Activated CD4-positive, alpha-beta T cell treated with anti-CD3 and anti-CD28 coated beads, Interleukin-2, amount 10 ng/mL, durations not matched to agents 24 days and 14 days (primary cell): ENCODE data around the gene KCTD1. TPM values are rescaled to one million over a fixed set of nuclear protein-coding genes. Genes with fewer than 3 reads are reported as not detected.
A peak's percentile ranks its signal among the peaks of the same experiment; 100 is the strongest.

Experiments used
- DNase-seq: peaks from one replicate; pipeline ENCODE4 v3.0.0; 2022
- H3K27ac Mint-ChIP-seq: one replicate; pipeline ENCODE4 v1.8.0; 2022; ENCODE audit warnings: mild to moderate bottlenecking, mixed read lengths
- H3K27me3 Mint-ChIP-seq: one replicate; pipeline ENCODE4 v1.8.0; 2022; ENCODE audit warnings: mixed read lengths
- H3K36me3 Mint-ChIP-seq: one replicate; pipeline ENCODE4 v1.8.0; 2022; ENCODE audit warnings: low read depth, mild to moderate bottlenecking, mixed read lengths
- H3K4me1 Mint-ChIP-seq: one replicate; pipeline ENCODE4 v1.8.0; 2021; ENCODE audit warnings: mixed read lengths
- H3K4me3 Mint-ChIP-seq: one replicate; pipeline ENCODE4 v1.8.0; 2022; ENCODE audit warnings: mild to moderate bottlenecking, moderate library complexity, mixed read lengths
- H3K9me3 Mint-ChIP-seq: one replicate; pipeline ENCODE4 v1.8.0; 2021; ENCODE audit warnings: mixed read lengths
- intact Hi-C: fragments of 100-400 bp; cut with micrococcal nuclease; formaldehyde crosslinking; loops from one replicate; pipeline ENCODE4 v1.15.1; 2023
- total RNA-seq: library from RNA; stranded (reverse); gene quantifications from 2 replicates; pipeline ENCODE4 v1.2.3, GENCODE V29; 2022

Gene KCTD1
- 4.7 and 5.0 TPM in 2 replicates for total RNA-seq

DNA sequence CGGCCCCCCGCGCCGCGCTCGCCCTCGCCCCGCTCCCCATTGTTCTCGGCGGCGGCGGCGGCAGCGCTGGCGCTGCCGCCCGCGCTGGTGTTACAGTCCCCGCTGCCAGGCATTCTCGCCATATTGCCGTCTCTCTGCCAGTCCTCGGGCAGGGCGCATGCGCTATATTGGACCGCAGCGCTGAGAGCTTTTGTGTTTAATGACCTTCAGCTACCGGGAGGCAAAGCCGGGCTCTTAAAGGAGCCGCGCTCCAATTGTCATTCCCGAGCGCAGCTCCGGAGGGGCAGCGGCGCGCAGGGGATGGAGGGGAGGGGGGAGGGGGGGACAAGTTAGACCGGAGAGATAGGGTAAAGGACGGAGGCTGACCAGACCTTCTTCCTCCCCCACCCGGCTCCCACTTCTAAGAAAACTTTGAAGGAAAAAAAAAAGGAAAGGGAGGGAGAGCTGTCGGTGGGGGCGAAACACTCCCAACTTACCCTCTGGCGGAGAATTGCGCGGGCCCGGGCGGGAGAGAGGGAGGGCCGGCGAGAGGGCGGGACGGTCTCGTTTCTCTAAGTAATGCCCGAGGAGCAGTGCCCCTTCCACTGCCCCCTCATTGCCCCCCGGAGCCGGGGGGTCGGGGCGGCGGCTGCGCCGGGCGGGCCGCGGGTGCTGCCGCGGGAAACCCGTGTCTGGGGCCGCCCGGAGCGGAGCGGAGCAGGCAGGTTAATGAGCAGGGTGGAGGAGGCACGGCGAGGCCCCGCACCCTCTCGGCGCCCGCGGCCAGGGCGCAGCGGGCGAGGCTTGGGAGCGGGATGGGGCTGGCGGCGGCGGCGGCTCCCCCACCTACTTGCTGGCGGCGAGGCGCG is at the start of gene KCTD1:
Gene KCTD1 (minus strand): TSS at position 139 of the 848 bp plus-strand sequence. CDS start 17 bp downstream, at position 122.
- Mint-ChIP-seq H3K4me3 (peak within 1 kb of the TSS; percentile 91), H3K4me1 (peaks cover 10% of the 10 kb centered on the region)

DNA sequence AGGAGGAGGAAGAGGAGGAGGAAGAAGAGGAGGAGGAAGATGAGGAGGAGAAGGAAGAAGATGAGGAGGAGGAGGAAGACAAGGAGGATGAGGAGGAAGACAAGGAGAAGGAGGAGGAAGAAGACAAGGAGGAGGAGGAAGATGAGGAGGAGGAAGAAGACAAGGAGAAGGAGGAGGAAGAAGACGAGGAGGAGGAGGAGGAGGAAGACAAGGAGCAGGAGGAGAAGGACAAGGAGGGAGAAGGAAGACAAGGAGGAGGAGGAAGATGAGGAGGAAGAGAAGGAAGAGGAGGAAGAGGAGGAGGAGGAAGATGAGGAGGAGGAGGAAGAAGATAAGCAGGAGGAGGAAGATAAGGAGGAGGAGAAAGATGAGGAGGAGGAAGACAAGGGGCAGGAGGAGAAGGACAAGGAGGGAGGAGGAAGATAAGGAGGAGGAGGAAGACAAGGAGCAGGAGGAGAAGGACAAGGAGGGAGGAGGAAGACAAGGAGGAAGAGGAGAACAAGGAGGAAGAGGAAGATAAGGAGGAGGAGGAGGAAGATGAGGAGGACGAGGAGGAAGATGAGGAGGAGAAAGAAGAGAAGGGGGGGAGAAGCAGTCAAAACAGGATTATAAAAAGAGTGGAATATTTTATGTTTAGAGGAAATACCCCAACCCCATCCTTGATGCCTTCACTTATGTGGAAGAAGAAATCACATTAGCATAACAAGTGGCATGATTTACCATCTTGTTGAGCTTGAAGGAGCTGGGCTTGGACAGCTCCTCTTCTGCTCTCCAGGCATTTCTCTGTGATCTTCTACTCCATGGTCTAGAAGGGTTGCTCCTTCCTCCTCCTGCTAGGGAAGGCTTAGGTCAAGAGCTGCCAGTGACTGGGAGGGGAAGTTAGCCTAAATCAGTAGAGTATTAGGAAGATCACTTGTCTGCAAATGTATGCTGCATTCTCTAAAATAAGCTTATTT is 45.3 kb upstream of the KCTD1 start:
- Mint-ChIP-seq H3K4me3 (no peak overlapping the region), H3K36me3 (no peaks in the 10 kb centered on the region), H3K27me3 (no peaks in the 10 kb centered on the region), H3K27ac (no peak overlapping the region), H3K9me3 (no peaks in the 10 kb centered on the region), H3K4me1 (no peaks in the 10 kb centered on the region)
- intact Hi-C loops: no loop called here
- DNase-seq: no peak

More for the DNA sequence above, at the start of gene KCTD1:
- Mint-ChIP-seq H3K27ac (peak within 1 kb of the TSS; percentile 83), H3K9me3 (no peaks in the 10 kb centered on the region), H3K36me3 (peaks cover 5% of the 10 kb centered on the region), H3K27me3 (peaks cover 37% of the 10 kb centered on the region)
- peak; percentile 92 for DNase-seq
- intact Hi-C loops: loop anchor here (5.0 to 10.0 kb wide), 5 partner anchors 91 to 1194 kb away; partner anchors contain the start of genes SS18, TAF4B and ZNF521

DNA sequence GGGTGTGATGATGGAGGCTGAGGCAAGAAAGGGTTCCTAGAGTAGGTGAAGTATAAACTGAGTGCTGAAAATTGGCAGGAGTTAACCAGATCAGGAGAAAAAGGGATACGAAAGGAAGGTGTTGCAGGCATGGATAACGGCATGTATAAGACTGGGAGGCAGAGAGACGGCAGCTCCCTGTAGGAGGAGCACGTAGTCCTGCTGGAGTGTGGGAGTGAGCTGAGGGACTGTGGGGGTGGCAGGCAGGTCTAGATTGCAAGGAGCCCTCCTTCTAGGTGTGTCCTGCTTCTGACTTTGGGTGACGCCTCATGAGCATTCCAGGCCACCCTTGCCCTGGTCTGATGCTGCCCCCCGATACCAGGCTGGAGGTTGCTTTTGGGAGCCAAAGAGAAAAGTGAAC is 36.4 kb upstream of the KCTD1 start:
- H3K9me3 Mint-ChIP-seq: no peaks in the 10 kb centered on the region
- H3K36me3 Mint-ChIP-seq: no peaks in the 10 kb centered on the region
- no peak for DNase-seq
- no peak overlapping the region for H3K27ac Mint-ChIP-seq
- H3K27me3 Mint-ChIP-seq: peaks cover 4% of the 10 kb centered on the region
- intact Hi-C loops: no loop called here
- H3K4me3 Mint-ChIP-seq: no peak overlapping the region
- no peaks in the 10 kb centered on the region for H3K4me1 Mint-ChIP-seq

DNA sequence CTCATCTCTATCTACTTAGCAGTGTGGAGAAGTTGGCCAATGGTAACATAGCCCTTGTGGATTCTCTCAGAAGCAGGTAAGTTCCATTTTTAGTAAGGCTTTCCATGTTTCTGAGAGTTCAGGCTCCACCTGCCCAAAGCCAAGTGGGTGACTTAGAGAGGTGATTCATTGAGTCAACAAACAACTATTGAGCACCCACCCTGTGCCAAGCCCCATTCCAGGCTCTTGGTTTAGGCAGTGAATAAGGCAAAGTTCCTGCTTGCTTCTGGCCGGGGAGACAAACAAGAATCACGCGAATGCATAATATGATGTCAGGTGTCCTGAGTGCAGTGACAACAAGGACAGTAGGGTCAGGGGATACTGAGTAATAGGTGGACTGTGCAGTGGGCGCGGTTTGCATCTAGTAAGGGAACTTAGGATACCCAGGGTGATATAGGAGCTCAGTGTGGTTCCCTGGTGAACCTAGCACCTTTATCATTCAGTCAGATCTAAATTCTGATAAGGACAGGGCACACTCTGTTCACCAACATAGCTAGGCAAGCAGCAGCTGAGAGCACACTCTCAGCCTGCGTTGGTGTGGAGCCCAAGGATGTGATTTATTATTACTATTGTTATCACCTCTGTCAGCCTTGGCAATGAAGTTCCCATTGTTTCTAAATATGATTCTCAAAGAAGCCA is 31.7 kb upstream of the KCTD1 start:
- no peaks in the 10 kb centered on the region for H3K9me3 Mint-ChIP-seq

DNA sequence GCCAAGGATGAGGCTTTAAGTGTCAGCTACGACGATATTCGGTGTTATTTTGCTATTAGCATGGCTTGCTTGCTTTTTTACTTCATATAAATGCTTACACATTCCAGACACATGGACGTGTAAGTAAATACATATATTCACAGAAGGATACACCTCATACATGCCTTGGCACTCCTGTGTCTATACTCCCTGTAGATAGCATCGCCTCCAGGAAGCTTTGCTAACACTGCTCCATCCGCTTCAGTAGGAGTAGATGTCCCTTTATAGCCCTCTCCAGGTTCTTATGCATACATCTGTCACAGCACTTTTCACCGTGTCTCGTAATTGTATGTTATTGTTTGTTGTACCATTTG is 27.5 kb upstream of the KCTD1 start:
- no peak for DNase-seq
- Mint-ChIP-seq H3K36me3 (no peaks in the 10 kb centered on the region), H3K9me3 (no peaks in the 10 kb centered on the region), H3K4me1 (peaks cover 2% of the 10 kb centered on the region), H3K4me3 (no peak overlapping the region), H3K27ac (no peak overlapping the region), H3K27me3 (peaks cover 46% of the 10 kb centered on the region)
- intact Hi-C loops: no loop called here

More for the DNA sequence above, 31.7 kb upstream of the KCTD1 start:
- H3K4me3 Mint-ChIP-seq: no peak overlapping the region
- H3K27ac Mint-ChIP-seq: no peak overlapping the region
- H3K4me1 Mint-ChIP-seq: no peaks in the 10 kb centered on the region
- intact Hi-C loops: no loop called here
- H3K27me3 Mint-ChIP-seq: peaks cover 31% of the 10 kb centered on the region
- no peak for DNase-seq
- H3K36me3 Mint-ChIP-seq: no peaks in the 10 kb centered on the region

DNA sequence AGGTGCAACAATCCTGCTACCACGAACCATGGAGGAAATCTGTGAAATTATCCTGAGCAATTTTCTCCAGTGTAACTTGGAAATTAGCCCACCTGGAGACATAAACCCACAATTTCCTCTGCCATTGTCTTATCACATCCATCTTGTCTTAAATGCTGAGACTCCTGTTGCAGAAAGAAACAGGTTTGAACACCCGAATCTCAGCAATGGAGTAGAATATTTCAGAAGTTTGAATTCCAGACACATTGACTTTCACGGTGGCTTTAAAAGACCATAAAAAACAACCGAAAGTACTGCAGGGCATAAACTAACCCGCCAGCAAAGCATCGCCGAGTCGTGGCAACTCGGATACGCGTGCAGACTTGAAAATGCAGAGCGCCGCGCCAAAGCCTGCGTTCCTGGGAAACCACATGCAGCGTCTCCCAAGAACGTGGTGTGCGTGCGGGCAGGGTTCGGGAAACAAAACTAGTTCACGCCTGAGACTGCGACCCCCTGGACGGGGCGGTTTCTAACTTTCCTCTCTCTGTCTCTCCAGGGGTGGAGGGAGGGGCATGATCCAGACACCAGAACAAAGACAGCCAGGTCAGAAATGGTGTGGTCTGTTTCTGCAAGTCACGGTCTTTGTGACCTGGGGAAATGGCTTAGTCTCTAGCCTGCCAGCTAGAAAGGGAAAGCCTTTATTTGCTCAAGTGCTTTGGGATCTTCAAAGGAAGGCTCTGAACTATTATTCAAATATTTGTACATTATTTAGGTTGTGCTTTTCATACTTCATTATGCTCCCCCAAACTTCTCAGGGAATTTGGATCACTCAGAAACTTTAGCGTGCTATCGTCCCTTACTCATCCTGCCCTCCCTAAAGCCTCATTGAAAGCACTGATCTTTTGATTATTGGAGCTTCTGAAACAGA is 26.9 kb upstream of the KCTD1 start:
- DNase-seq: peak; percentile 58
- H3K27me3 Mint-ChIP-seq: peaks cover 46% of the 10 kb centered on the region
- H3K27ac Mint-ChIP-seq: no peak overlapping the region
- intact Hi-C loops: no loop called here
- no peaks in the 10 kb centered on the region for H3K9me3 Mint-ChIP-seq
- no peaks in the 10 kb centered on the region for H3K36me3 Mint-ChIP-seq
- peak overlapping the region; percentile 58 for H3K4me3 Mint-ChIP-seq
- peaks cover 2% of the 10 kb centered on the region for H3K4me1 Mint-ChIP-seq

DNA sequence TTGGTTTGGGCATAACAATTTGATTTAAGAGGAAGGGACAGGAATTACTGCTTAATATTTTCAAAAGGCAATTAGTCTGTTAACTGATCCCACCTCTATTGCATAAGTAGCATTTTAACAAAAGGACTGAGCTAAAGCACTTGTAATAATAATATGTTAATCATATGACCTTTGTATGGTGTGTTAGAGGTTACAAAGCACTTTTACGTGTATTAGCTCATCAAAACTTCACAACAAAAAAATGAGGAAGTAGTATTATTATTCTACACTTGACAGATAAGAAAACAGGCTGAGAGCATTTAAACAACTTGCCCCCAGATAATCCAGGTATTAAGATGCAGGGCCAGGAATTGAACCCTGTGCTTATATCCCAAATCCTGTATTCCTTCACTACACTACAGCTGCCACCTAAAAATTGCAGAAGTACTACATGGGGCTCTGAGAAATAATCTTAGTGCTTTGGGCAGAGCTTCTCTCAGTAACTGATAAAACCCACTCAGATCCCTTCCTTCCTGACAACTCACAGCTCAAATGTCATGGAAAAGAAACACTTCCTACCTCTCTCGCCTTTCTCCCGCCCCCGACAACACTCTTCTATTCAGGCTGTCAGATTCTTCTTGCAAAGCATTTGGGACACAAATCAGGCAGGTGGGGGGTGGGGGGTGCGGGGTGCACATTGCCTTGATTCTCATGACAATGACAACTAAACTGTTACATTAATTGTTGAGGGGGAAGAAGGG is 20.7 kb upstream of the KCTD1 start:
- H3K36me3 Mint-ChIP-seq: no peaks in the 10 kb centered on the region
- intact Hi-C loops: no loop called here

DNA sequence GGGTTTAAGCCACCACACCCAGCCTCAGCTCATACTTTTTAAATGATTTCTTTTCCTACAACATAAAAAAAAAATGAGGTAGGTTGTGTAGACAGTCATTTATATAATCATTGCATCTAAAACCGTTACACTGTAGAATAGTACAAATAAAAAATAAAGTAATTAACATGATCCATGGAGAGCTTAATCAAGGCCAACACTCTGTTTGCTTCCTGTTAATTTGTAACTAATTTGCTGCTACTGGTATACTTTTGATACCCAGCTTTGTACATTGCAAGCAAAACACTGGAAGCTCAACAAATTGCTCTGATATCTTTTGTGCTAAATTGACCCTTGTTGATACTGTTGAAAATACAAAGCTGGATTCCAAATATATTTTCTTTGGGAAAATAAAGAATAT is 20.2 kb upstream of the KCTD1 start:
- H3K36me3 Mint-ChIP-seq: no peaks in the 10 kb centered on the region
- no peak for DNase-seq
- intact Hi-C loops: no loop called here
- no peaks in the 10 kb centered on the region for H3K4me1 Mint-ChIP-seq
- peaks cover 18% of the 10 kb centered on the region for H3K27me3 Mint-ChIP-seq
- H3K4me3 Mint-ChIP-seq: no peak overlapping the region
- no peak overlapping the region for H3K27ac Mint-ChIP-seq
- no peaks in the 10 kb centered on the region for H3K9me3 Mint-ChIP-seq

More for the DNA sequence above, 20.7 kb upstream of the KCTD1 start:
- no peak overlapping the region for H3K27ac Mint-ChIP-seq
- peaks cover 18% of the 10 kb centered on the region for H3K27me3 Mint-ChIP-seq
- no peaks in the 10 kb centered on the region for H3K9me3 Mint-ChIP-seq
- no peak for DNase-seq
- no peak overlapping the region for H3K4me3 Mint-ChIP-seq
- H3K4me1 Mint-ChIP-seq: no peaks in the 10 kb centered on the region

DNA sequence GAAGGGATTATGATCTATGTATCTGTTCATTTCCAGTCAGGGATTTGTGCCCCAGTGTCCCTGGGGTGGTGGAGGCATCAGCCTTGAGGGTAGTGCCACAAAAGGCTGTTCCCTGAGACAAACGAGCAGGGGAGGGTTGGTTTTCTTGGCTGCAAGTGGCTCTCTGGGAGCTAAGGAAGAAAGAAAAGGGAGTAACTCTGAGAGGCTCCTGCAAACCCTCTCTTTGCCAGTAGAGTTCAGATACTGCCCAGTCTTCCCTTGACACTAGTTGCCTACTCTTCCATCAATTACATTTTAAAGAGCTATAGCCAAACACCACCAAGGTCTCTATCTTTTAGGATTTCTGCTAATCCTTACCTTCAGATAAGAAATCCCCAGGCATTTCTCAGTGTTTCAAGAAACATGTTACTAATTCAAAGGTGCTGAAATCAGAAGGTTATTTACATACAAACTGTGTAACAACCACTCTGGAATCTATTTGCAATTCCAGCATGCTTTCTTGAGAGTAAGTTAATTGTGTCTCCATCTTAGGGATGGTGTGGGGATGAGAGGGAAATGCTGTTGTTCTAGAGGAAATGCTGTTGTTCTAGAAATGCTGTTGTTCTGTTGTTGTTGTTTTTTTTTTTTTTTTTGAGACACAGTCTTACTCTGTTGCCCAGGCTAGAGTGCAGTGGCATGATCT is 18.7 kb upstream of the KCTD1 start:
- Mint-ChIP-seq H3K27ac (no peak overlapping the region), H3K9me3 (no peaks in the 10 kb centered on the region), H3K36me3 (no peaks in the 10 kb centered on the region), H3K4me1 (no peaks in the 10 kb centered on the region), H3K27me3 (peaks cover 17% of the 10 kb centered on the region), H3K4me3 (no peak overlapping the region)
- intact Hi-C loops: no loop called here
- no peak for DNase-seq

DNA sequence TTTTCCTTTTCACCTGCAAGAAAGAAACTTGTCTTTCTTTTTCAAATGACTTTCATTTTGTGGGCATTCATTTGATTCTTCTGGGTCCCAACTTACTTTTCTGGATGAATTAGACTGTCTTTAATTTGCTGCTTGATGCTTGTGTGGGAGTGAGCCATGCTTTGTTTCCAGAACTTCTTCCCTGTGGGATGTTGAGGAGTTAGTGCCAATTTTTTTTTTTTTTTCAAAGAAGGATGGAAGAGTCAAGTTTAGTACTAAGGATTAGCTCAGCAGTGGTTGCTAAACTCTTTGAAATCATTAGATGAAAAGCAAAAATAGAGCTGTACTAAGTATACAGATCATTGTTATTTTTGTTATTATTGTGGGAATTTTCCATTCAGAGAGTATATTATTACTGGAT is 17.2 kb upstream of the KCTD1 start:
- intact Hi-C loops: no loop called here
- Mint-ChIP-seq H3K9me3 (no peaks in the 10 kb centered on the region), H3K36me3 (no peaks in the 10 kb centered on the region), H3K4me3 (no peak overlapping the region), H3K27me3 (peaks cover 19% of the 10 kb centered on the region), H3K27ac (no peak overlapping the region), H3K4me1 (no peaks in the 10 kb centered on the region)
- no peak for DNase-seq

DNA sequence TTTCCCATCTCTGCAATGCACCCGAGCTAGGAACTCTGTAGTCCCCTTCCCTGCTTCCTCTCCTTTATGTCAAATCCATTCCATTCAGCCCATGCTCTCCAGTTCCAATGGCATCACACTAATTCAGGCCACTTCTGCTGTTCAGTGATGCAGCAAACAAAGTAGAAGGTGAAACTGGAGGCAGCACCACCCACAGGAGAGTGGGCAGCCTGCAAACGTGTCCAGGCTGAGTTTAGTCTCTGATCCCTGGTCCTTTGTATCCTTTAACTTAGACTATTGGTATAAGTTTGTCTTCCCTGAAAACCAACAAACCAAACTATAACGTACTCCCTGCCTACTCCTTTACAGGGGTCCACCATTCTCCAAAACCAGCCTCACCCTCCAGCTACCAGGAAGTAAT is 14.7 kb upstream of the KCTD1 start:
- no peak for DNase-seq
- no peak overlapping the region for H3K27ac Mint-ChIP-seq
- intact Hi-C loops: no loop called here
- no peak overlapping the region for H3K4me3 Mint-ChIP-seq
- peaks cover 20% of the 10 kb centered on the region for H3K27me3 Mint-ChIP-seq
- H3K36me3 Mint-ChIP-seq: no peaks in the 10 kb centered on the region
- no peaks in the 10 kb centered on the region for H3K9me3 Mint-ChIP-seq
- no peaks in the 10 kb centered on the region for H3K4me1 Mint-ChIP-seq

DNA sequence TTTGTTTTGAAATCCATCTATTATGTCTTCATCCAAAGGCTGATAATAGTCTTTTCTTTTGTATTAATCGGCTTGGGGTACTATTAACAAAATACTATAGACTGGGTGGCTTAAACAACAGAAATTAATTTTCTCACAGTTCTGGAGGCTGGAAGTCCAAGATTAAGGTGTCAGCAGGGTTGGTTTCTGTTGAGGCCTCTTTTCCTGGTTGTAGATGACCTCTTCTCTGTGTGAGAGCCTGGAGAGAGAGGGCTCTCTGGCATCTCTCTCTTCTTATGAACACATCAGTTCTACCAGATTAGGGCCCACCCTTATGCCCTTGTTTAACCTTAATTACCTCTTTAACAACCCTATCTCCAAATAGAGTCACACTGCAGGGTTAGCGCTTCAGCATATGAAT is 14.2 kb upstream of the KCTD1 start:
- Mint-ChIP-seq H3K27ac (no peak overlapping the region), H3K4me3 (no peak overlapping the region), H3K9me3 (no peaks in the 10 kb centered on the region), H3K27me3 (peaks cover 18% of the 10 kb centered on the region), H3K4me1 (no peaks in the 10 kb centered on the region), H3K36me3 (no peaks in the 10 kb centered on the region)
- intact Hi-C loops: no loop called here
- DNase-seq: no peak
